PC-9 (cell line): Measurements from ENCODE around the gene C19orf38. TPM values are rescaled to one million over a fixed set of nuclear protein-coding genes. Genes with fewer than 3 reads are reported as not detected.
A peak's percentile ranks its signal among the peaks of the same experiment; 100 is the strongest.

Experiments used
- BruUV-seq: library from RNA; stranded (reverse); fragments of 400-500 nt; replicated peaks from 2 replicates; lab custom pipeline; 2021; lab: Mats Ljungman, UMichigan
- CTCF ChIA-PET: fragments of 300-600 bp; sonication (Branson Sonifier 250); formaldehyde crosslinking; loops from one replicate; lab custom pipeline; 2022; ENCODE audit warnings: antibody characterized with exemption; lab: Charles Lee
- POLR2A ChIA-PET: fragments of 300-600 bp; sonication (Branson Sonifier 250); formaldehyde crosslinking; loops from one replicate; lab custom pipeline; 2022; ENCODE audit warnings: antibody characterized with exemption; ENCODE audit not compliant: unreplicated experiment; lab: Charles Lee
- DNase-seq, 2 experiments: peaks; one replicate each; pipeline versions ENCODE4 v3.0.0 to v3.0.0-alpha.2; 2015 to 2022; ENCODE audit warnings: mixed read lengths in 1 of 2
- H2AFZ ChIP-seq: fragments of 200-600 bp; sonication (generic); 2 replicates; pipeline ENCODE4 v1.8.1; 2017; ENCODE audit warnings: antibody characterized with exemption
- H3F3A ChIP-seq: fragments of 200-600 bp; sonication (generic); 2 replicates; pipeline ENCODE4 v1.8.1; 2017; ENCODE audit warnings: antibody characterized with exemption, mild to moderate bottlenecking, low read depth; ENCODE audit not compliant: insufficient read depth
- H3K27ac ChIP-seq: fragments of 200-600 bp; sonication (generic); 2 replicates; pipeline ENCODE4 v1.6.1; 2016; ENCODE audit warnings: mixed run types
- H3K27me3 ChIP-seq: fragments of 200-600 bp; sonication (generic); 2 replicates; pipeline ENCODE4 v1.6.1; 2016; ENCODE audit warnings: low read depth, mixed run types; ENCODE audit not compliant: insufficient read depth
- H3K36me3 ChIP-seq: fragments of 200-600 bp; sonication (generic); 2 replicates; pipeline ENCODE4 v1.6.1; 2016; ENCODE audit warnings: low read depth, mixed run types
- H3K4me1 ChIP-seq: fragments of 200-600 bp; sonication (generic); replicated peaks from 2 replicates; pipeline ENCODE4 v1.6.1; 2016; ENCODE audit warnings: mixed run types; ENCODE audit not compliant: insufficient read depth
- H3K4me2 ChIP-seq: fragments of 200-600 bp; sonication (generic); 2 replicates; pipeline ENCODE4 v1.6.1; 2017; ENCODE audit warnings: mixed run types
- H3K4me3 ChIP-seq: fragments of 200-600 bp; sonication (generic); 2 replicates; pipeline ENCODE4 v1.6.1; 2016; ENCODE audit warnings: mixed run types
- H3K79me2 ChIP-seq: fragments of 200-600 bp; sonication (generic); 2 replicates; pipeline ENCODE4 v1.6.1; 2017; ENCODE audit warnings: low read depth, mixed run types
- H3K9me2 ChIP-seq: fragments of 200-600 bp; sonication (generic); 2 replicates; pipeline ENCODE4 v1.8.1; 2017; ENCODE audit warnings: mild to moderate bottlenecking; ENCODE audit not compliant: insufficient read depth
- H3K9me3 ChIP-seq: fragments of 200-600 bp; sonication (generic); 2 replicates; pipeline ENCODE4 v1.8.1; 2016; ENCODE audit warnings: low read depth; ENCODE audit not compliant: insufficient read depth
- H4K20me1 ChIP-seq: fragments of 200-600 bp; sonication (generic); 2 replicates; pipeline ENCODE4 v1.8.1; 2017; ENCODE audit not compliant: insufficient read depth
- CTCF ChIP-seq: fragments of 200-600 bp; sonication (generic); conservative IDR thresholded peaks from 2 replicates; pipeline ENCODE4 v1.6.1; 2017; ENCODE audit warnings: mixed run types, antibody characterized with exemption, mild to moderate bottlenecking, moderate library complexity
- EZH2 ChIP-seq: fragments of 200-600 bp; sonication (generic); IDR thresholded peaks from 2 replicates; pipeline ENCODE4 v1.8.0; 2017; ENCODE audit warnings: antibody characterized with exemption, low read depth
- intact Hi-C: fragments of 100-400 bp; cut with micrococcal nuclease; formaldehyde crosslinking; loops from one replicate; pipeline ENCODE4 v1.10.0; 2022; ENCODE audit not compliant: unreplicated experiment
- total RNA-seq: library from RNA; stranded (reverse); gene quantifications from 2 replicates; pipeline ENCODE4 v1.2.3, GENCODE V29; 2021

Gene C19orf38
- total RNA-seq, 1 experiment from 2014 or later: 0.59 TPM

DNA sequence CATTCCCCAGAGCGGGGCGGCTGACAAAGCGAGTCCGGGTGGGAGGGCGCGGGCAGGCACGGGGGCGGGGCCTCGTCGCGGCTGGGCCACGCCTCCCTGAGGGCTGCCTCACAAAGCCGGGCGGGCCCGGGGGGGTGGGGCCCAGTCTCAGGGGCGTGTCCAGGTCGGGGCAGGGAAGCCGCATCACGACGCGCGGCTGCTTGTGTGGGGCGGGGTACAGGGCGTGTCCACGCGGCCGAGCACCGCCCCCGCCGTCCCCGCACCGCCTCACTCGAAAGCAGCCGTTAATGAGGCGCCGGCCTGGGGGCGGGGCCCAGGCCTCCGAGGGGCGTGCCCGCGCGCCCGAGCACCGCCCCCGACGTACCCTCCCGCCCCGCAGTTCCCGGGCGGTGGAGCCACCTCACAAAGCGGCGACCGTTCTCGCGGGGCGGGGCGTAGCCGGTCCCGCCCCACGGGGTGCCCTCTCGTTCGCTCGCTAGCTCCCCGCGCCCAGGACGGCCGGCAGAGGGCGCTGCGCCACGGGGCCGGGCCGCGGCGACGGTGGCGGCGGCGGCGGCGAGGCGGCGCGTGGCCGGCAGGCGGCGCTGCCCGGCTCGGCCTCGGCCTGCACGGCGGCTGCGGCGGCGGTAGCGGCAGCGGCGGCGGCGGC, 22.9 kb downstream of the C19orf38 start, which contains the start of gene CARM1:
TSS of gene CARM1 (plus strand) at position 599 of the 649 bp plus-strand sequence. CDS start 150 bp downstream, outside the sequence.
- H3F3A ChIP-seq: peaks cover 18% of the 10 kb centered on the region
- H2AFZ ChIP-seq: peak within 1 kb of the TSS; percentile 96
- no peaks in the 10 kb centered on the region for H3K9me2 ChIP-seq
- TF ChIP-seq CTCF (peak; percentile 45; the same call in 1 of the 2 replicates), EZH2 (no peak)
- peak within 1 kb of the TSS; percentile 9; the same call in 1 of the 2 replicates for H3K27ac ChIP-seq
- H3K27me3 ChIP-seq: no peaks in the 10 kb centered on the region
- peaks cover 17% of the 10 kb centered on the region for H3K4me1 ChIP-seq
- DNase-seq: peak; percentile 90 to 99
- peaks cover 42% of the 10 kb centered on the region for H3K79me2 ChIP-seq
- CTCF ChIA-PET: interaction anchor here (0.6 to 0.9 kb wide), 5 partner anchors 28 to 224 kb away, joined by 3 to 9 read pairs (median 7); partner anchors contain the start of gene TMED1
- H3K9me3 ChIP-seq: no peaks in the 10 kb centered on the region
- H3K36me3 ChIP-seq: no peaks in the 10 kb centered on the region
- no TSS peak for BruUV-seq
- H3K4me3 ChIP-seq: peak within 1 kb of the TSS; percentile 85
- POLR2A ChIA-PET: interaction anchor here (0.6 to 1.4 kb wide), 2 partner anchors 35 to 59 kb away, joined by 4 to 24 read pairs; partner anchors contain the start of gene TMED1
- no peaks in the 10 kb centered on the region for H4K20me1 ChIP-seq
- H3K4me2 ChIP-seq: peak within 1 kb of the TSS; percentile 98
- intact Hi-C loops: loop anchor here (1.0 to 5.0 kb wide), 4 partner anchors 28 to 266 kb away; partner anchors contain the start of genes TIMM29 and YIPF2

DNA sequence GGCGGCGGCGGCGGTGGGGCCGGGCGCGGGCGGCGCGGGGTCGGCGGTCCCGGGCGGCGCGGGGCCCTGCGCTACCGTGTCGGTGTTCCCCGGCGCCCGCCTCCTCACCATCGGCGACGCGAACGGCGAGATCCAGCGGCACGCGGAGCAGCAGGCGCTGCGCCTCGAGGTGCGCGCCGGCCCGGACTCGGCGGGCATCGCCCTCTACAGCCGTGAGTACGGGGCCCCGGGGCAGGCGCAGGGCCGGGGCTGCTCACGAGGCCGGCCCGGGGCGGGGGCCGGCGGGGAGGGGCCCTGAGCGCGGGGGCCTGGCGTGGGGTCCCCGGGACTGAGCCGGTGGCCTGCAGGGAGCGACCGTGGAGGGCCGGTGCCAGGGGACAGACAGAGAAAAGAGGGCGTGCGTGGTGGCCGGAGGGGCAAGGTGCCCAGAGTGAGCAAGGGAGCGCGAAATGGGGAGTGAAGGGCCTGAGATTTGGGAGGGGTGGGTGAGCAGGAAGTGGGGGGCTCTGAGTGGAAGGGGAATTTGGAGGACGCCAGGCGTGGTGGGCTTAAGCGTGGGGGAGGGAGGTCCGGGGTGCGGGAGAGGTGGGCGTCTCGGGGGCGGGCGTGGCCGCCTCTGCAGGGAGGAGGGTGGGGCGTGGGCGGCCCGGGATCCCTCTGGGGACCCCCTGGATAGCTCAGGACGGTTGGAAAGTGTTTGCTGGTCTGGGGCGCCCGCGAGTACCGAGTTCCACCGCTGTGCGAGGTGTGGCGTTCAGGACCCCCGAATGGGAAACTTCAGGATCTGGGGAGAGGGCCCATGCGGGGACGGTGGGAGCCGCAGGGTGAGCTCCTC, 23.7 kb downstream of the C19orf38 start:
- BruUV-seq: no TSS peak
- peak overlapping the region; percentile 87 for H2AFZ ChIP-seq
- peak overlapping the region; percentile 98 for H3K4me2 ChIP-seq

More for the DNA sequence above, 23.7 kb downstream of the C19orf38 start:
- CTCF ChIA-PET: interaction anchor here (0.9 kb wide), 1 partner anchor 68 kb away, joined by 9 read pairs; no protein-coding TSS in a partner anchor
- DNase-seq: peak in 1 of 2 experiments; percentile 31
- H3K27ac ChIP-seq: peak overlapping the region; percentile 6; the same call in 1 of the 2 replicates
- no peaks in the 10 kb centered on the region for H4K20me1 ChIP-seq
- no peaks in the 10 kb centered on the region for H3K9me2 ChIP-seq
- H3K4me3 ChIP-seq: peak overlapping the region; percentile 85
- H3F3A ChIP-seq: peaks cover 12% of the 10 kb centered on the region
- peaks cover 17% of the 10 kb centered on the region for H3K4me1 ChIP-seq
- no peaks in the 10 kb centered on the region for H3K36me3 ChIP-seq
- H3K9me3 ChIP-seq: no peaks in the 10 kb centered on the region
- POLR2A ChIA-PET: interaction anchor here (0.7 kb wide), 2 partner anchors 12 to 73 kb away, joined by 3 to 4 read pairs; no protein-coding TSS in a partner anchor
- no peaks in the 10 kb centered on the region for H3K27me3 ChIP-seq
- TF ChIP-seq EZH2 (no peak), CTCF (no peak; the same call in 1 of the 2 replicates)
- peaks cover 51% of the 10 kb centered on the region for H3K79me2 ChIP-seq
- intact Hi-C loops: loop anchor here (1.0 to 5.0 kb wide), 4 partner anchors 27 to 265 kb away; partner anchors contain the start of genes TIMM29 and YIPF2
